IMR-90 (cell line): Measurements from ENCODE around the gene ADAMTSL5.

Experiments
- BHLHE40 ChIP-seq: fragments of 150-350 bp; IDR thresholded peaks from 2 replicates; pipeline ENCODE4 v1.6.1; 2016; ENCODE audit warnings: mild to moderate bottlenecking, low read depth, low read length
- CEBPB ChIP-seq: IDR thresholded peaks from 2 replicates; pipeline ENCODE4 v1.6.1; 2012; ENCODE audit warnings: low read depth, low read length, improper control_type of control experiment
- CHD1 ChIP-seq: IDR thresholded peaks from 2 replicates; pipeline ENCODE4 v1.6.1; 2012; ENCODE audit warnings: low read depth, low read length, improper control_type of control experiment
- FOS ChIP-seq: fragments of 150-350 bp; IDR thresholded peaks from 2 replicates; pipeline ENCODE4 v1.6.1; 2016; ENCODE audit warnings: low read depth, low read length
- MXI1 ChIP-seq: IDR thresholded peaks from 2 replicates; pipeline ENCODE4 v1.6.1; 2012; ENCODE audit warnings: low read depth, mild to moderate bottlenecking, low read length, moderate library complexity, borderline replicate concordance
- POLR2A ChIP-seq: IDR thresholded peaks from 2 replicates; pipeline ENCODE4 v1.6.1; 2012; ENCODE audit warnings: mild to moderate bottlenecking, low read depth, low read length
- RAD21 ChIP-seq: IDR thresholded peaks from 2 replicates; pipeline ENCODE4 v1.6.1; 2012; ENCODE audit warnings: low read length, improper control_type of control experiment
- SMC3 ChIP-seq: fragments of 150-350 bp; IDR thresholded peaks from 2 replicates; pipeline ENCODE4 v1.6.1; 2016; ENCODE audit warnings: low read depth, mild to moderate bottlenecking, antibody characterized with exemption, low read length, moderate library complexity
- TF ChIP-seq, protein P1 (sequence below): conservative IDR thresholded peaks from 2 replicates; pipeline ENCODE4 v1.5.1; 2012; ENCODE audit warnings: mild to moderate bottlenecking, low read depth, low read length, improper control_type of control experiment
- TF ChIP-seq, protein P2 (sequence below): fragments of 150-350 bp; IDR thresholded peaks from 2 replicates; pipeline ENCODE4 v1.6.1; 2017; ENCODE audit warnings: mild to moderate bottlenecking, antibody characterized with exemption, low read length, low read depth

DNA sequence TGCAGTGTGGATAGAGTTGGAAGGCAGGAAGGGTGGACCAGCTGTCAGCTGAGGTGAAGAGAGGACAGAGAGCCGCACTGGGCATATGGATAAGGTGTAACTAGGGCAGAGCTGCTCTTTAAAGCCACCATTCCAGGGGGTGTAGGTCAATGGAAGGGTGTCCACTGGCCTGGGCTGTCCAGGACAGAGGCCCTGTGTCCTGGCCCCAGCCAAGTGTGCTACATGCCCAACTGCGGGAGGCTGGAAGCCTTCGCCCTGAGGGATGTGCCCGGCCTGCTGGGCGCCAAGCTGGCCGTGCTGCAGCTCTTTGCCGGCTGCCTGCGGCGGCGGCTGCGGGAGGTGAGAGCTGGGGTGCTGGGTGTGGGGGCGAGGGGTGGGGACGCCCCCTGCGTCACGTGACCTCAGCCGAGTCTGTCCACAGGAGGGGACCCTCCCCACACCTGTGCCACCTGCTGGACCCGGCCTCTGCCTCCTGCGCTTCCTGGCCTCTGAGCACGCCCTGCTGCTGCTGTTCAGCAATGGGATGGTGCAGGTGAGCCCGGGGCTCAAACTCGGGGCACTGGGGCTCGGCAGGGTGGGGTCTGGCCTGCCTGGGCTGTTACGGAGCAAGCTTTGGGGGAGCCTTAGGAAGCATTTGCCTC lies 20.8 kb upstream of the ADAMTSL5 start:
- no peak for TF ChIP-seq POLR2A
- TF ChIP-seq, protein P1, sequence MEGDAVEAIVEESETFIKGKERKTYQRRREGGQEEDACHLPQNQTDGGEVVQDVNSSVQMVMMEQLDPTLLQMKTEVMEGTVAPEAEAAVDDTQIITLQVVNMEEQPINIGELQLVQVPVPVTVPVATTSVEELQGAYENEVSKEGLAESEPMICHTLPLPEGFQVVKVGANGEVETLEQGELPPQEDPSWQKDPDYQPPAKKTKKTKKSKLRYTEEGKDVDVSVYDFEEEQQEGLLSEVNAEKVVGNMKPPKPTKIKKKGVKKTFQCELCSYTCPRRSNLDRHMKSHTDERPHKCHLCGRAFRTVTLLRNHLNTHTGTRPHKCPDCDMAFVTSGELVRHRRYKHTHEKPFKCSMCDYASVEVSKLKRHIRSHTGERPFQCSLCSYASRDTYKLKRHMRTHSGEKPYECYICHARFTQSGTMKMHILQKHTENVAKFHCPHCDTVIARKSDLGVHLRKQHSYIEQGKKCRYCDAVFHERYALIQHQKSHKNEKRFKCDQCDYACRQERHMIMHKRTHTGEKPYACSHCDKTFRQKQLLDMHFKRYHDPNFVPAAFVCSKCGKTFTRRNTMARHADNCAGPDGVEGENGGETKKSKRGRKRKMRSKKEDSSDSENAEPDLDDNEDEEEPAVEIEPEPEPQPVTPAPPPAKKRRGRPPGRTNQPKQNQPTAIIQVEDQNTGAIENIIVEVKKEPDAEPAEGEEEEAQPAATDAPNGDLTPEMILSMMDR, result no peak
- TF ChIP-seq RAD21, result no peak
- TF ChIP-seq SMC3, result no peak
- TF ChIP-seq CEBPB, result no peak
- TF ChIP-seq MXI1, result no peak
- TF ChIP-seq FOS, result no peak
- TF ChIP-seq, protein P2, sequence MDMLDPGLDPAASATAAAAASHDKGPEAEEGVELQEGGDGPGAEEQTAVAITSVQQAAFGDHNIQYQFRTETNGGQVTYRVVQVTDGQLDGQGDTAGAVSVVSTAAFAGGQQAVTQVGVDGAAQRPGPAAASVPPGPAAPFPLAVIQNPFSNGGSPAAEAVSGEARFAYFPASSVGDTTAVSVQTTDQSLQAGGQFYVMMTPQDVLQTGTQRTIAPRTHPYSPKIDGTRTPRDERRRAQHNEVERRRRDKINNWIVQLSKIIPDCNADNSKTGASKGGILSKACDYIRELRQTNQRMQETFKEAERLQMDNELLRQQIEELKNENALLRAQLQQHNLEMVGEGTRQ, result no peak
- no peak for TF ChIP-seq CHD1
- TF ChIP-seq BHLHE40, result no peak
